MM.1S (cell line): ENCODE measurements around the gene CLCN7.

Source experiments
- EZH2 ChIP-seq: fragments of 300-600 bp; sonication (generic); optimal IDR thresholded peaks from 2 replicates; pipeline ENCODE3; 2017; ENCODE audit warnings: low read depth, mild to moderate bottlenecking, antibody characterized with exemption, low read length, mixed read lengths
- EZH2phosphoT487 ChIP-seq: fragments of 300-600 bp; sonication (generic); IDR thresholded peaks from 2 replicates; pipeline ENCODE4 v1.6.1; 2018; ENCODE audit warnings: antibody characterized with exemption, low read length
- TF ChIP-seq, protein P1 (sequence below): fragments of 300-600 bp; sonication (generic); IDR thresholded peaks from 2 replicates; pipeline ENCODE4 v1.5.1; 2016; ENCODE audit warnings: antibody characterized with exemption, low read length, mixed read lengths

DNA sequence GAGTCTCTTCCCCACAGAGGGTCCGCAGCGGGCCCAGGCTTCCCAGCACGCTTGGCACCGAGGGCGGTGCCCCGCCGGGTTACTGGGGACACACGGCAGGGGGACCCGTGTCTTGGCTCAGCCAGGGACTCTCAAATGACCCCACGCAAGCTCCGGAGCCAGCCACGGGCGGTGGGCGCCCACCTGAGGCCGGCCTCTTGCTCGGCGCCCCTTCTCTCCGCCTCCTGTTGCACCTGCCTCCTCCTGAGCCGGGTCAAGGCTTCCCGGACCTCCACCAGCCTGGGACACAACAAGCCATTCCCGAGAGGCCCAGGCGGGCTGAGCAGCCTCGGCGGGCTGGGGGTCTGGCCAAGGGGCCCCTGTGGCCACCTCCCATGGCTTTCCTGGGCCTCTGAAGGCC is 32.1 kb downstream of the CLCN7 start:
- TF ChIP-seq, protein P1, sequence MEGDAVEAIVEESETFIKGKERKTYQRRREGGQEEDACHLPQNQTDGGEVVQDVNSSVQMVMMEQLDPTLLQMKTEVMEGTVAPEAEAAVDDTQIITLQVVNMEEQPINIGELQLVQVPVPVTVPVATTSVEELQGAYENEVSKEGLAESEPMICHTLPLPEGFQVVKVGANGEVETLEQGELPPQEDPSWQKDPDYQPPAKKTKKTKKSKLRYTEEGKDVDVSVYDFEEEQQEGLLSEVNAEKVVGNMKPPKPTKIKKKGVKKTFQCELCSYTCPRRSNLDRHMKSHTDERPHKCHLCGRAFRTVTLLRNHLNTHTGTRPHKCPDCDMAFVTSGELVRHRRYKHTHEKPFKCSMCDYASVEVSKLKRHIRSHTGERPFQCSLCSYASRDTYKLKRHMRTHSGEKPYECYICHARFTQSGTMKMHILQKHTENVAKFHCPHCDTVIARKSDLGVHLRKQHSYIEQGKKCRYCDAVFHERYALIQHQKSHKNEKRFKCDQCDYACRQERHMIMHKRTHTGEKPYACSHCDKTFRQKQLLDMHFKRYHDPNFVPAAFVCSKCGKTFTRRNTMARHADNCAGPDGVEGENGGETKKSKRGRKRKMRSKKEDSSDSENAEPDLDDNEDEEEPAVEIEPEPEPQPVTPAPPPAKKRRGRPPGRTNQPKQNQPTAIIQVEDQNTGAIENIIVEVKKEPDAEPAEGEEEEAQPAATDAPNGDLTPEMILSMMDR, result no peak
- TF ChIP-seq EZH2, result no peak
- TF ChIP-seq EZH2phosphoT487, result no peak
